Measurements from ENCODE around the gene IFNGR2.

GRCh38 chr21:33398361-33398760, 4.9 kb upstream of the IFNGR2 start:
- TF ChIP-seq GATA2 (IDR thresholded peaks at IDR 0.05; ENCODE audit: low read depth, low read length): no peak
- no peak for TF ChIP-seq GATA3 (IDR thresholded peaks at IDR 0.05; ENCODE audit: low read depth, low read length)
